ENCODE results near the gene PFDN5.
"Not testable (repeated sequence)": the region's sequence is repeated elsewhere in the genome, so short reads cannot be mapped to it uniquely, and the experiment has no call there.

The PFDN5 gene

DNA sequence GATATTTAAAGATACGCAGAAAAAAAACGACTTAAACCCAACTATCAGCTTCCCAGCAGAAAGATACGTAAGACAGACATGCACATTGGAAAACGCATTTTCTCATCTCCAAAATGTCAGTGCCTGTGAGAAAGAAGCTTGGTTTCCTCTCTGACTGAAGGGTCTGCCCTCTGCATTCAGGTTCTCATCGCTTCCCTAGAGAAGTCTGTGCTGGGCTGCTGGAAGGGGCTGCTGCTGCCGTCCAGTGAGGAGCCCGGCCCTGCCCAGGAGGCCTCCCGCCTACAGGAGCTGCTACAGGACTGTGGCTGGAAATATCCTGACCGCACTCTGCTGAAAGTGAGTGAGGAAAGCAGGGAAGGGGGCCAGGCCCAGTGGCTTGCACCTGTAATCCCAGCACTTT is 4.7 kb upstream of the PFDN5 start:
- TF ChIP-seq, protein P1, sequence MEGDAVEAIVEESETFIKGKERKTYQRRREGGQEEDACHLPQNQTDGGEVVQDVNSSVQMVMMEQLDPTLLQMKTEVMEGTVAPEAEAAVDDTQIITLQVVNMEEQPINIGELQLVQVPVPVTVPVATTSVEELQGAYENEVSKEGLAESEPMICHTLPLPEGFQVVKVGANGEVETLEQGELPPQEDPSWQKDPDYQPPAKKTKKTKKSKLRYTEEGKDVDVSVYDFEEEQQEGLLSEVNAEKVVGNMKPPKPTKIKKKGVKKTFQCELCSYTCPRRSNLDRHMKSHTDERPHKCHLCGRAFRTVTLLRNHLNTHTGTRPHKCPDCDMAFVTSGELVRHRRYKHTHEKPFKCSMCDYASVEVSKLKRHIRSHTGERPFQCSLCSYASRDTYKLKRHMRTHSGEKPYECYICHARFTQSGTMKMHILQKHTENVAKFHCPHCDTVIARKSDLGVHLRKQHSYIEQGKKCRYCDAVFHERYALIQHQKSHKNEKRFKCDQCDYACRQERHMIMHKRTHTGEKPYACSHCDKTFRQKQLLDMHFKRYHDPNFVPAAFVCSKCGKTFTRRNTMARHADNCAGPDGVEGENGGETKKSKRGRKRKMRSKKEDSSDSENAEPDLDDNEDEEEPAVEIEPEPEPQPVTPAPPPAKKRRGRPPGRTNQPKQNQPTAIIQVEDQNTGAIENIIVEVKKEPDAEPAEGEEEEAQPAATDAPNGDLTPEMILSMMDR (IDR thresholded peaks at IDR 0.05; ENCODE audit: low read depth, low read length), result no peak
- H3K9me3 ChIP-seq, result no peaks in the 10 kb centered on the region
- H3K36me3 ChIP-seq, result peaks cover 72% of the 10 kb centered on the region
- DNase-seq, result no peak
- H3K27me3 ChIP-seq, result no peaks in the 10 kb centered on the region
- no peak overlapping the region for H3K4me3 ChIP-seq (ENCODE audit: low read depth, low read length)
- no peaks in the 10 kb centered on the region for H3K4me1 ChIP-seq

DNA sequence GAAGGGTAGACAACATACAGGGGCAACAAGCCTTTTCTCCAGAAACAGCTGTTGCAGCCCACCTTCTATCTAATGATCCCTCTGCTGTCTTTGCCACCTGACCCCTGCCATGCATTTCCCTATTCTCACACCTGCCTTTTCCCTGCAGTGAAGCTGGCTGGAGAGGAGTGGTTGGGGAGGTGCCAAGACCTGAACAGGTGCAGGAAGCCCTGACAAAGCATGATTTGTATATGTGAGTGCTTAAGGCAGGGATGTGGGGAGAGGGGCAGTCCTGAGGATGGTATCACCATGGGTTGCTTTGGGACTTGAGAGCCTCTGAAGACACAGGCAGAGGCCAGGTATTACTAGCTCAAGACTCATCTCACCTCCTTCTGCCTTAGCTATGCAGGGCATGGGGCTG is 2.9 kb upstream of the PFDN5 start:
- Histone ChIP-seq H3K36me3 (peaks cover 64% of the 10 kb centered on the region), H3K9me3 (no peaks in the 10 kb centered on the region), H3K4me3 (ENCODE audit: low read depth, low read length) (no peak overlapping the region), H3K4me1 (no peaks in the 10 kb centered on the region), H3K27me3 (no peaks in the 10 kb centered on the region)
- DNase-seq, result no peak
- TF ChIP-seq, protein P1 (IDR thresholded peaks at IDR 0.05; ENCODE audit: low read depth, low read length), result no peak

DNA sequence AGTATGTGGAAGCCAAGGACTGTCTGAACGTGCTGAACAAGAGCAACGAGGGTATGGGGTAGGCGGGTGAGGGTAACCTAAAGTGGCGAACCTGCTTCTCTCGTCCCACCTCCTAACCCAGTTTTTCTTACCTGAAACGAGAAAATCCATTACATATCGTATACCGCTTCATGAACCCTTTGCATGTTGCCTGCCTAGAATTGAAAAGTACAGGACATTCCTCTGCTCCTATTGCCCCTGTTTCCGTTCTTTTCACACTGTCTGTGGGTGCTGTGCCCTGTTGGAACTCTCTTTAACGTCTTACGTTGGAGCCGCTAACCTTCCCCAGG is 513 bp downstream of the PFDN5 start:
- H3K4me1 ChIP-seq, result peaks cover 3% of the 10 kb centered on the region
- no peaks in the 10 kb centered on the region for H3K27me3 ChIP-seq
- no peak for DNase-seq
- TF ChIP-seq, protein P1 (IDR thresholded peaks at IDR 0.05; ENCODE audit: low read depth, low read length), result no peak
- H3K36me3 ChIP-seq, result peaks cover 40% of the 10 kb centered on the region
- no peaks in the 10 kb centered on the region for H3K9me3 ChIP-seq
- H3K4me3 ChIP-seq (ENCODE audit: low read depth, low read length), result peak overlapping the region; percentile 100

DNA sequence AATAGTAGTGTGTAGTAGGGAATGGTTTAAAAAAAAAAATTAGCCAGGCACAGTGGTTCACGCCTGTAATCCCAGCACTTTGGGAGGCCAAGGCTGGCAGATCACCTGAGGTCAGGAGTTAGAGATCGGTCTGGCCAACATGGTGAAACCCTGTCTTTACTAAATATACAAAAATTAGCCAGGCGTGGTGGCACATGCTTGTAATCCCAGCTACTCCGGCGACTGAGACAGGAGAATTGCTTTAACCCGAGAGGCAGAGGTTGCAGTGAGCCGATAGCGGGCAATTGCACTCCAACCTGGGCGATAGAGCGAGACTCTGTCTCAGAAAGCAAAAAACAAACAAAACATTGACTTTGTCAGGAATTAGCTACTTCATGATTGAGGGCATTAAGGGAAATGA is 1.8 kb downstream of the PFDN5 start:
- not testable (repeated sequence) for DNase-seq; H3K4me3 ChIP-seq (ENCODE audit: low read depth, low read length); H3K27me3 ChIP-seq; H3K4me1 ChIP-seq; H3K9me3 ChIP-seq
- H3K36me3 ChIP-seq, result peaks cover 42% of the 10 kb centered on the region

DNA sequence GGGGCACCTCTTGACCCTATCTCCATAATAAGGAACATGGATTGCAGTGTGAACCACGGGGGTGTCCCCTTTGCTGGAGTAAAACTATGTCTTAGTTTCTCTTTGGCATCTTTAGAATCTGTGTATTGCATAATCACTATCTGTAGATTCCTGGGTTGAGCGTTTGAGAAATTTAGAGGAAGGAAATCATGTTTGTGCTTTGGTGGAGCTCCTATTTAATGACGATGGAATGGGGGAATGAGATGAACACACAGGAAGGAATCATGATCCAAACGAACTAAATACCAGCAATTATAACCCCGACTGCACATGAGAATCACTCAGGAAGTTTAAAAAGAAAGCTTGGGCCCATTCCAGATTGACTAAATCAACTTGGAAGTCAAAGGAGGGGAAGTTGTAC is 2.8 kb downstream of the PFDN5 start:
- Histone ChIP-seq H3K4me3 (ENCODE audit: low read depth, low read length) (no peak overlapping the region), H3K27me3 (no peaks in the 10 kb centered on the region), H3K36me3 (peaks cover 40% of the 10 kb centered on the region), H3K4me1 (peaks cover 3% of the 10 kb centered on the region), H3K9me3 (no peaks in the 10 kb centered on the region)
- TF ChIP-seq, protein P1 (IDR thresholded peaks at IDR 0.05; ENCODE audit: low read depth, low read length), result no peak
- no peak for DNase-seq

DNA sequence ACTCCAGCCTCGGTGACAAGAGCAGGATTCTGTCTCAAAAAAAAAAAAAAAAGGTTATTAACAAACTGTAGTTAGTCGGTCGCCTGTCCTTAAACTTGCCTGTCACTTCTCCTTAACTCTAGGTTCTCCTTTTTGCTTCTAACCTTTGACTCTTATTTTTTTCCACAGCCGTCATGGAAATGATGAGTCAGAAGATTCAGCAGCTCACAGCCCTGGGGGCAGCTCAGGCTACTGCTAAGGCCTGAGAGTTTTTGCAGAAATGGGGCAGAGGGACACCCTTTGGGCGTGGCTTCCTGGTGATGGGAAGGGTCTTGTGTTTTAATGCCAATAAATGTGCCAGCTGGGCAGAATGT is 3.7 kb downstream of the PFDN5 start:
- H3K36me3 ChIP-seq, result peaks cover 38% of the 10 kb centered on the region
- H3K4me1 ChIP-seq, result peaks cover 3% of the 10 kb centered on the region
- no peaks in the 10 kb centered on the region for H3K9me3 ChIP-seq
- TF ChIP-seq, protein P1 (IDR thresholded peaks at IDR 0.05; ENCODE audit: low read depth, low read length), result no peak
- no peak for DNase-seq
- H3K27me3 ChIP-seq, result no peaks in the 10 kb centered on the region
- peak overlapping the region; percentile 97 for H3K4me3 ChIP-seq (ENCODE audit: low read depth, low read length)
